Panc1 (cell line): ENCODE results near the gene MDN1. TPM values are rescaled to one million over a fixed set of nuclear protein-coding genes. Genes with fewer than 3 reads are reported as not detected.

Experiments
- ATAC-seq: fragments of 200-7000 bp; cut with Tn5 transposase; 2 replicates; pipeline ENCODE4 v1.9.1; 2020; ENCODE audit warnings: mild to moderate bottlenecking, moderate library complexity
- BruUV-seq: library from RNA; stranded (reverse); fragments of 400-500 nt; replicated peaks from 2 replicates; lab custom pipeline; 2021; lab: Mats Ljungman, UMichigan
- CTCF ChIA-PET: fragments of 300-600 bp; sonication (Branson Sonifier 250); formaldehyde crosslinking; loops from one replicate; lab custom pipeline; 2022; ENCODE audit warnings: antibody characterized with exemption; lab: Charles Lee
- POLR2A ChIA-PET: fragments of 300-600 bp; sonication (Branson Sonifier 250); formaldehyde crosslinking; loops from one replicate; lab custom pipeline; 2022; ENCODE audit warnings: antibody characterized with exemption; lab: Charles Lee
- DNase-seq: peaks from one replicate; pipeline ENCODE4 v3.0.0-alpha.2; 2010; ENCODE audit warnings: low read depth, low spot score
- H3K27ac ChIP-seq: 2 replicates; pipeline ENCODE4 v1.5.1; 2011; ENCODE audit warnings: mild to moderate bottlenecking, low read length, inconsistent platforms
- H3K27me3 ChIP-seq: fragments of 200-500 bp; sonication (Bioruptor generic); 2 replicates; pipeline ENCODE4 v1.6.0; 2014; ENCODE audit warnings: low read length, inconsistent platforms; ENCODE audit not compliant: control insufficient read depth, insufficient read depth
- H3K36me3 ChIP-seq: fragments of 200-500 bp; sonication (Bioruptor generic); 2 replicates; pipeline ENCODE4 v1.5.1; 2014; ENCODE audit warnings: inconsistent platforms, mild to moderate bottlenecking, low read length, moderate library complexity; ENCODE audit not compliant: control insufficient read depth, insufficient read depth
- H3K4me1 ChIP-seq: 2 replicates; pipeline ENCODE4 v1.5.1; 2011; ENCODE audit warnings: inconsistent platforms, mild to moderate bottlenecking, low read length, moderate library complexity; ENCODE audit not compliant: control insufficient read depth, insufficient read depth
- H3K4me3 ChIP-seq, 2 experiments: 2 replicates each; pipeline ENCODE4 v1.5.1; 2011 to 2012; ENCODE audit warnings: low read depth in 2 of 2, low read length in 2 of 2, mild to moderate bottlenecking in 2 of 2, inconsistent platforms in 1 of 2, moderate library complexity in 1 of 2
- H3K9me3 ChIP-seq: fragments of 200-500 bp; sonication (Bioruptor generic); 2 replicates; pipeline ENCODE4 v1.5.1; 2014; ENCODE audit warnings: low read depth, mild to moderate bottlenecking, inconsistent platforms, low read length, moderate library complexity; ENCODE audit not compliant: control insufficient read depth, insufficient read depth
- POLR2AphosphoS5 ChIP-seq: IDR thresholded peaks from 2 replicates; pipeline ENCODE4 v1.6.1; 2012; ENCODE audit warnings: mild to moderate bottlenecking, low read depth, low read length, moderate library complexity
- SIN3A ChIP-seq: IDR thresholded peaks from 2 replicates; pipeline ENCODE4 v1.6.1; 2012; ENCODE audit warnings: low read depth, mild to moderate bottlenecking, low read length, moderate library complexity, borderline replicate concordance; ENCODE audit not compliant: insufficient read depth
- TCF7L2 ChIP-seq: IDR thresholded peaks from 2 replicates; pipeline ENCODE4 v1.6.1; 2011; ENCODE audit warnings: mild to moderate bottlenecking, low read depth, low read length, inconsistent platforms
- in situ Hi-C: cut with HindIII; loops from 2 replicates; pipeline ENCODE4 v1.10.0; 2016; ENCODE audit warnings: low sequenced_read_pairs, low pct_unique_long_range_greater_than_20kb
- intact Hi-C: fragments of 100-400 bp; cut with micrococcal nuclease; formaldehyde crosslinking; loops from one replicate; pipeline ENCODE4 v1.10.0; 2022; ENCODE audit not compliant: unreplicated experiment
- total RNA-seq: library from RNA; stranded (reverse); gene quantifications from one replicate; pipeline ENCODE4 v1.2.1, GENCODE V29; 2021; ENCODE audit not compliant: unreplicated experiment
- TF ChIP-seq, protein P1 (sequence below), 2 experiments: IDR thresholded peaks; 2 replicates each; pipeline ENCODE4 v1.6.1; 2011 to 2012; ENCODE audit warnings: low read depth in 2 of 2, control low read depth in 1 of 2, low read length in 1 of 2, mild to moderate bottlenecking in 1 of 2, moderate library complexity in 1 of 2; ENCODE audit not compliant: insufficient read depth in 1 of 2
- TF ChIP-seq, protein P2 (sequence below): fragments of 450-650 bp; IDR thresholded peaks from 2 replicates; pipeline ENCODE4 v1.5.1; 2017; ENCODE audit warnings: mild to moderate bottlenecking

Gene MDN1
- total RNA-seq, 1 experiment from 2014 or later: 47.8 TPM

DNA sequence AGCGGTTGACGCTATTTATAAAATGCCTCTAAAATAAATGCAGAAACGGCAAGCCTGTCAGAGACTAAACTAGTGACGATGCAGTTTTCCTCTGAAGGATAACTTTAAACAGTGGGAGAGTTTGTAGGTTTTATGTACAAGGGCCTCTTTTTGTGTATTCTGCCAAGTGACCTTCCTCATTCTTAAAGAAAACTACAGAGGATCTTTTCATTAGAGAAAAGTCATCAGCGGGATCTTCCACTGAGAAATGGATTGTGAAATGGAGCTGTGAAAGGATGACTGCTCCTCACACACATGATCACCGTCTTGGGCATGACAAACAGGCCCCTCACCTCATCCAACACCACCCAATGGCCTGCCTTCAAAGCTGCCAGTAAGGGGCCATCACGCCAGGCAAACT lies 92.1 kb downstream of the MDN1 start:
- intact Hi-C loops: no loop called here
- no peaks in the 10 kb centered on the region for H3K27me3 ChIP-seq
- in situ Hi-C loops: no loop called here
- H3K4me1 ChIP-seq: no peaks in the 10 kb centered on the region
- CTCF ChIA-PET: interaction anchor here (1.0 kb wide), 1 partner anchor 11 kb away, joined by 3 read pairs; no protein-coding TSS in a partner anchor
- ATAC-seq: no peak
- TF ChIP-seq SIN3A (no peak), POLR2AphosphoS5 (no peak), TCF7L2 (no peak)
- TF ChIP-seq, protein P1, sequence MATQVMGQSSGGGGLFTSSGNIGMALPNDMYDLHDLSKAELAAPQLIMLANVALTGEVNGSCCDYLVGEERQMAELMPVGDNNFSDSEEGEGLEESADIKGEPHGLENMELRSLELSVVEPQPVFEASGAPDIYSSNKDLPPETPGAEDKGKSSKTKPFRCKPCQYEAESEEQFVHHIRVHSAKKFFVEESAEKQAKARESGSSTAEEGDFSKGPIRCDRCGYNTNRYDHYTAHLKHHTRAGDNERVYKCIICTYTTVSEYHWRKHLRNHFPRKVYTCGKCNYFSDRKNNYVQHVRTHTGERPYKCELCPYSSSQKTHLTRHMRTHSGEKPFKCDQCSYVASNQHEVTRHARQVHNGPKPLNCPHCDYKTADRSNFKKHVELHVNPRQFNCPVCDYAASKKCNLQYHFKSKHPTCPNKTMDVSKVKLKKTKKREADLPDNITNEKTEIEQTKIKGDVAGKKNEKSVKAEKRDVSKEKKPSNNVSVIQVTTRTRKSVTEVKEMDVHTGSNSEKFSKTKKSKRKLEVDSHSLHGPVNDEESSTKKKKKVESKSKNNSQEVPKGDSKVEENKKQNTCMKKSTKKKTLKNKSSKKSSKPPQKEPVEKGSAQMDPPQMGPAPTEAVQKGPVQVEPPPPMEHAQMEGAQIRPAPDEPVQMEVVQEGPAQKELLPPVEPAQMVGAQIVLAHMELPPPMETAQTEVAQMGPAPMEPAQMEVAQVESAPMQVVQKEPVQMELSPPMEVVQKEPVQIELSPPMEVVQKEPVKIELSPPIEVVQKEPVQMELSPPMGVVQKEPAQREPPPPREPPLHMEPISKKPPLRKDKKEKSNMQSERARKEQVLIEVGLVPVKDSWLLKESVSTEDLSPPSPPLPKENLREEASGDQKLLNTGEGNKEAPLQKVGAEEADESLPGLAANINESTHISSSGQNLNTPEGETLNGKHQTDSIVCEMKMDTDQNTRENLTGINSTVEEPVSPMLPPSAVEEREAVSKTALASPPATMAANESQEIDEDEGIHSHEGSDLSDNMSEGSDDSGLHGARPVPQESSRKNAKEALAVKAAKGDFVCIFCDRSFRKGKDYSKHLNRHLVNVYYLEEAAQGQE (IDR thresholded peaks at IDR 0.05; ENCODE audit: insufficient read depth in 1 of 2, low read depth in 2 of 2, low read length in 1 of 2): no peak
- TF ChIP-seq, protein P2, sequence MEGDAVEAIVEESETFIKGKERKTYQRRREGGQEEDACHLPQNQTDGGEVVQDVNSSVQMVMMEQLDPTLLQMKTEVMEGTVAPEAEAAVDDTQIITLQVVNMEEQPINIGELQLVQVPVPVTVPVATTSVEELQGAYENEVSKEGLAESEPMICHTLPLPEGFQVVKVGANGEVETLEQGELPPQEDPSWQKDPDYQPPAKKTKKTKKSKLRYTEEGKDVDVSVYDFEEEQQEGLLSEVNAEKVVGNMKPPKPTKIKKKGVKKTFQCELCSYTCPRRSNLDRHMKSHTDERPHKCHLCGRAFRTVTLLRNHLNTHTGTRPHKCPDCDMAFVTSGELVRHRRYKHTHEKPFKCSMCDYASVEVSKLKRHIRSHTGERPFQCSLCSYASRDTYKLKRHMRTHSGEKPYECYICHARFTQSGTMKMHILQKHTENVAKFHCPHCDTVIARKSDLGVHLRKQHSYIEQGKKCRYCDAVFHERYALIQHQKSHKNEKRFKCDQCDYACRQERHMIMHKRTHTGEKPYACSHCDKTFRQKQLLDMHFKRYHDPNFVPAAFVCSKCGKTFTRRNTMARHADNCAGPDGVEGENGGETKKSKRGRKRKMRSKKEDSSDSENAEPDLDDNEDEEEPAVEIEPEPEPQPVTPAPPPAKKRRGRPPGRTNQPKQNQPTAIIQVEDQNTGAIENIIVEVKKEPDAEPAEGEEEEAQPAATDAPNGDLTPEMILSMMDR: no peak
- no TSS peak for BruUV-seq
- H3K4me3 ChIP-seq: no peak overlapping the region
- peaks cover 38% of the 10 kb centered on the region for H3K36me3 ChIP-seq
- no peak overlapping the region for H3K27ac ChIP-seq
- H3K9me3 ChIP-seq: no peaks in the 10 kb centered on the region
- POLR2A ChIA-PET: interaction anchor here (0.5 kb wide), 1 partner anchor 844 kb away, joined by 5 read pairs; no protein-coding TSS in a partner anchor
- no peak for DNase-seq

DNA sequence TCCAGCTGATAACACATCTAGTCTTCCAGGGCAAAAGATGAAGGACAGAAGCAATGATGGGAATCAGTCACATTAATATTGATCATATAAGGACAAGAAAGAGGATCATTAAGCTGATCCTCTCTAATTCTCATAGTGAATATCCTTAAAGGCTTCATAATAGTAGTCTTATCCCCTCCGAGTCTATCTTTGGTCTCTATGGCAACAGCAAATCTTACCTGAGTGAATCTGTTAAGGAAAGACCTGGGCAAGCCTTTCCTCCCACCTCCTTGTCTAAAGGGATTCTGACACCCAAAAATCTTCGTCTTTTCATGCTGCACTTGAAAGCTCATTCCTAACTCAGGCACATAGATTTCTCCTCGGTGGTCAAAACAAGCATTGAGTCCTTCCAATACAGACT lies 94.6 kb downstream of the MDN1 start:
- intact Hi-C loops: no loop called here
- BruUV-seq: no TSS peak
- Histone ChIP-seq H3K27ac (no peak overlapping the region), H3K4me1 (no peaks in the 10 kb centered on the region), H3K36me3 (peaks cover 28% of the 10 kb centered on the region), H3K4me3 (no peak overlapping the region), H3K9me3 (no peaks in the 10 kb centered on the region), H3K27me3 (no peaks in the 10 kb centered on the region)
- TF ChIP-seq POLR2AphosphoS5: no peak
- TF ChIP-seq, protein P2: no peak
- TF ChIP-seq, protein P1 (IDR thresholded peaks at IDR 0.05; ENCODE audit: insufficient read depth in 1 of 2, low read depth in 2 of 2, low read length in 1 of 2): no peak
- TF ChIP-seq SIN3A: no peak
- TF ChIP-seq TCF7L2: no peak
- no peak for DNase-seq
- CTCF ChIA-PET: no interaction called here
- no peak for ATAC-seq
- POLR2A ChIA-PET: interaction anchor here (0.6 kb wide), 1 partner anchor 104 kb away, joined by 5 read pairs; no protein-coding TSS in a partner anchor
- in situ Hi-C loops: no loop called here
